ENCODE data around the gene GPR141. TPM values are rescaled to one million over a fixed set of nuclear protein-coding genes. Genes with fewer than 3 reads are reported as not detected.

The GPR141 gene
- total RNA-seq, 1 donor from 2014 or later = 2.4 TPM

GRCh38 chr7:37732253-37732652 is 48.7 kb downstream of the GPR141 start:
- DNase-seq (ENCODE audit: low spot score) = peak; percentile 92

- no peak for DNase-seq (ENCODE audit: low spot score)
Observed at GRCh38 chr7:37732888-37733287, 49.3 kb downstream of the GPR141 start.

GRCh38 chr7:37735196-37735595 is 51.6 kb downstream of the GPR141 start:
- DNase-seq (ENCODE audit: low spot score) = peak; percentile 12

GRCh38 chr7:37738321-37738720 is 54.8 kb downstream of the GPR141 start:
- DNase-seq (ENCODE audit: low spot score) = peak; percentile 84

GRCh38 chr7:37740398-37740797 is 56.8 kb downstream of the GPR141 start:
- DNase-seq (ENCODE audit: low spot score) = no peak

GRCh38 chr7:37741776-37742175 is 58.2 kb downstream of the GPR141 start:
- DNase-seq (ENCODE audit: low spot score) = no peak

GRCh38 chr7:37751096-37751495 is 67.5 kb downstream of the GPR141 start:
- no peak for DNase-seq (ENCODE audit: low spot score)

- peak; percentile 90 for DNase-seq (ENCODE audit: low spot score)
Observed at GRCh38 chr7:37753398-37754050, 70.0 kb downstream of the GPR141 start.

GRCh38 chr7:37756797-37757551 is 73.4 kb downstream of the GPR141 start:
- DNase-seq (ENCODE audit: low spot score) = peak; percentile 25

GRCh38 chr7:37757563-37757962 is 74.0 kb downstream of the GPR141 start:
- no peak for DNase-seq (ENCODE audit: low spot score)

GRCh38 chr7:37758501-37759045 is 75.0 kb downstream of the GPR141 start:
- no peak for DNase-seq (ENCODE audit: low spot score)

- DNase-seq (ENCODE audit: low spot score) = peak; percentile 46
Observed at GRCh38 chr7:37759526-37759925, 76.0 kb downstream of the GPR141 start.

GRCh38 chr7:37765421-37765829 is 81.9 kb downstream of the GPR141 start:
- no peak for DNase-seq (ENCODE audit: low spot score)

GRCh38 chr7:37765872-37766525 is 82.4 kb downstream of the GPR141 start:
- peak; percentile 10 for DNase-seq (ENCODE audit: low spot score)

GRCh38 chr7:37768611-37769010 is 85.0 kb downstream of the GPR141 start:
- DNase-seq (ENCODE audit: low spot score) = peak; percentile 37

- DNase-seq (ENCODE audit: low spot score) = no peak
Observed at GRCh38 chr7:37769291-37769690, 85.7 kb downstream of the GPR141 start.

- DNase-seq (ENCODE audit: low spot score) = no peak
Observed at GRCh38 chr7:37769726-37770125, 86.2 kb downstream of the GPR141 start.

GRCh38 chr7:37770838-37771237 is 87.3 kb downstream of the GPR141 start:
- DNase-seq (ENCODE audit: low spot score) = no peak

- no peak for DNase-seq (ENCODE audit: low spot score)
Observed at GRCh38 chr7:37771342-37771741, 87.8 kb downstream of the GPR141 start.

- no peak for DNase-seq (ENCODE audit: low spot score)
Observed at GRCh38 chr7:37771801-37772200, 88.2 kb downstream of the GPR141 start.

- no peak for DNase-seq (ENCODE audit: low spot score)
Observed at GRCh38 chr7:37775921-37776320, 92.4 kb downstream of the GPR141 start.

GRCh38 chr7:37781156-37781555 is 97.6 kb downstream of the GPR141 start:
- no peak for DNase-seq (ENCODE audit: low spot score)

Measured in umbilical cord (tissue), 2 donors.